ENCODE measurements around the gene KCNMA1.
A peak's percentile ranks its signal among the peaks of the same experiment; 100 is the strongest.
"Not testable (repeated sequence)": the region's sequence is repeated elsewhere in the genome, so short reads cannot be mapped to it uniquely, and the experiment has no call there.

KCNMA1 gene

DNA sequence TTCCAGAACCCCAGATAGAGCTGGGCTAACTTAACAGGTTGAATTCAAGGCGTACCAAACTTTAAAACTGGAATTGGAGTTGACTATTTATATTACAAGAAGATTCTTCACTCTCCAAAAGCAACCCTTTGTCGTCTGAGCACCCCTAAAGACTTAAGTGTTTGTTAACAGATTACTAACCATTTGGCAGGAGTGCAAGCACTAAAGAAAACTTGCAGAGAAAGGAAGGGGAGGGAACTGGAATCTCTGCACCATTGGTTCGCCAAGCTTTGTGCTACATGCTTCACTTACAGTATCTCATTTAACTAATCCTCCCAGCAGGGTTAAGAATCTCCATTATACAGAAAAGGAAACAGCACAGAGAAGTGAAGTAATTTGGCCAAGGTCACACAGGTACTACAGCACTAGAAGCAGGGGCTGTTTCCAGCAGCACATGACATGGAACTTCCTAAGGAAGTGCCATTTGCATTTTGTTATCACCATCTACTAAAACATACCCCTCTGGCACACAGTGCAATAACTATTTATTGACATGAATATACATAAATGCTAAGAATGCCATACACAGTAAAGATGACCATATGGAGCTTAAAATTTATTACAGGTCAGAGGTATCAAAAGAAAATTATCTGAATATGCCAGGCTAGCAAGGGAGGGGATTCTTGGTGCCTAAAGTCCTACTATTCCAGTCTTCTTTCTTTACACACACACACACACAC, 201.2 kb downstream of the KCNMA1 start:
- no peak for DNase-seq

DNA sequence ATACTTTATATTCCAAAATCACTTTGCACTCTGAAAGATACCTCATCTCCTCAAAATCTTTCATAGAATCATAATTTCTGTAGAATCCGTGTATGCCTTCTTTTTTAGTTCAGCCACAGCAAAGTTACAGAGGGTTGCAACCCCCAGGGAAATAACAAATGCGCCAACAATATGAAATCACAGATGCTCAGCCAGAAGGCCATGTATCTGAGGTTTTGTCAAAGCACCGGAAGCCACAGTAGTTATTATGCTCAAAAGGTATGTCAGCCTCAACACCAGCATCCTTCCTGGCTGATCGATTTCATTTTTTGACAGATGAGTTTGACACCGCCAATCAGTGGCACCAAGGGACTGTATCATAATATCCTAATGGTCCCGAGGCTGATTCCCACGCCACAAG, 204.1 kb downstream of the KCNMA1 start:
- DNase-seq = no peak

DNA sequence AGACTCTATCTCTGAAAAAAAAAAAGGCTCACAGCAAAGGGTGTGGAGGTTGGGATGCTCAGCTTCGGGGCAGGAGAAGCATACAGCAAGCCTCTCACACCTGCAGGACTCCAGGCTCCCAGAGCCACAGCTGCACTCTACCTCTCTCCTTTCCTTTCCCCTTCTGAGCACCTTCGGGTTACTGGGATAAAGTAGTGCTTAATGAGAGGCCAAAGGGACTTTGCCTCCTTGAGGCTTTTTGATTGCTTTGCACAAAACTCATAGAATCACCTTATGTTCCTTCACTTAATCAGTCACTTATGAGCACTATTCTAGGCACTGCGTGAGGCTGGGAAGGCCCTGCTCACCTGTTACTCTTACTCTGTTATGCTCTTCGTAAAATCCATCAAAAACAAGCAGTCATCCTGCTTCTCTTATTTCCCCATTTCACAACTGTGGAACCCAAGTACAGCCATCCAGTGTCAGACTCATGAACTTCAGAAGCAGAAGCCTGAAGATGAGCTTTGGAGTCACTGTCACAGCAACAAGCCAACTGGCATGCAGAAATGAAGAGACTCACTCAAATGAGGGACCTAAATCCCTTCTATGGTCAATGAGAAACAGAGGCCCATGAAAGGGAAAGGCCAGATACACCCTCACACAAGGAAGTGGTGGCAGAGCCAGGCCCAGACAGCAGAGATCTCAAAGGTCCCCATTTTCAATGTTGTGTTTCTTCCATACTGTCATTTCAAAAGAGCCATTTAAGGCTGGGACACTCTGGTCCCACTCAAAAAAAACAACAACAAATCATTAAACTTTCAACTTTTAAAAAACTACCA, 205.4 kb downstream of the KCNMA1 start:
- DNase-seq = no peak

DNA sequence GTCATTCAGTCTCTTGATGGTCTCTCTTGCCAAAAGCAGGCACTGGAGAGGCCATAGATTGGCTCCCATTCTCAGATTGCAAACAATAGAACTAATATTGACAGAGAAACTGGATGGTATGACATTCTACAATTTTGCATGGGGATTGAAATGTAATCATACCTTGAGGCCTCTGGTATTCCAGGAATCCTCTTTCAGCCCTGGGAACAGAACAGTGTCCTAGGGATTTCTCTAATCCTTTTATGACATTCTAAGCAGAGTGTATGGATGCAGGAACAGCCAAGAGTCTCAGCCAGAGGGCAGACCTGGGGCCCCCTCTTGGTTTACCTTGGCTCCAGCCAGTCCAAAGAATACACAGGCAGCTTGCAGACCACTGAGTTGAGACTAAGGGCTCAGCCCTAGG, 206.4 kb downstream of the KCNMA1 start:
- peak; percentile 32 for DNase-seq

DNA sequence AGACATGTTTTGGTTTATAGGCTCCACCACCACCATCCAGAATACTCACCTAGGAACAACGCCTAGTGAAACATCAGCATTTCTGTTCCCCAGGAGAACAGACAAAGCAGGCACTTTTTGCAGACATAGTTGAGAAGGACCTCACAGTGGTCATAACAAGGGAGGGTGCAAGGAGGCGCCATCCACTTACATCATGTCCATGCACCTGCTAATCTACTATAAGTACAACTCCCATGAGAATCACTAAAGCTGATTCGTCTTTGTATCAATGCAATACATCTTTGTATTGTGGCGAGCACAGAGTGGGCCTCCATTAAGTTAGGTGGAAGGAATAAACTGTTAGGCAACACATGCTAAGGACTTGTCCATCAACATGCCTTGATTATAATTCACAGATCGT, 207.1 kb downstream of the KCNMA1 start:
- DNase-seq = no peak

DNA sequence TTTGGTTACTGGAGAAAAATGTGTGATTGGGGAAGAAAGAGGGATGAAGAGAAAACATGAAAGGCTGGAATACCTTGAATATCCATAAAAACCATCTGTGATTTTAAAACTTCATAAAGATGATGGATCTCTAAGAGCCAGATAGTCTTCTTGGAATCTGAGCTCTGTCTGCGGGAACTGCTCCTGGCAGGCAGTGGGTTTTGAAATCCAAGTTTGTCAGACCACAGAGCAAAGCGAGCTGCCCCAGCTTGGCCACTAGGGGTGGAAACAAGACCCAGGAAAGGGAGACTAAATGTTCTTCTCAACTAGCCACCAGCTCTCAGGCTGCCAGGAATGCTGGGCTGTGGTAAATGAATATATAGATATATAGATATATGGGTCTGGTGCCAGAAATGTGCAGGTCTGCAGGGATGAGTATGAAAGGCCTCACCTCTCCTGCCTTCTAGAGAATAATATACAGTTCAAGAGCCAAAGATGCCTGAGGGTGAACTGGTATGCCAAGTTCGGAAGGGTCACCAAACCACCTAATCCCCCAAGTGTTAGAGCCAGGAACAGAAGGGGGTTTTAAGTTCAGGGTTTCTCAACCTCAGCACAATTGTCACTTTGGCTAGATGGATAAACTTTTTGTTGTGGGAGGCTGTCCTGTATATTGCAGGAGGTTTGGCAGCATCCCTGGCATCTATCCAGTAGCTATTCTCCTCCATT, 208.8 kb downstream of the KCNMA1 start:
- no peak for DNase-seq

DNA sequence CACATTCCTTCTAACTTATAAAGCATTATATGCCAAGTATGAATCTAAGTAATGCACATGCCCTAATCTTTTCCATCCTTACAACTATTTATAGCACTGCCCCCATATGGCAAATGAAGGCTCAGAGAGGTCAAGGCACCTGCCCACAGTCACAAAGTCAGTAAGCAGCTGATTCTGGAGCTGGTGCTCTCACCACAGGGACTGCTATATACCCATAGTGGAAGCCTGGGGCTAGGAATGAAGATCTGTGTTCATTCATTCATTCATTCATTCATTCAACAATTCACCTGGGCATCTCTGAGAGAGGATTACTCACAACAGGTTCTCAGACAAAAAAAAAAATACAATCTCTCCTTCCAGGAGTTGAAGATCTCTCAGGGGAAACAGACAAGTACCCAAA, 213.4 kb downstream of the KCNMA1 start:
- DNase-seq = no peak

DNA sequence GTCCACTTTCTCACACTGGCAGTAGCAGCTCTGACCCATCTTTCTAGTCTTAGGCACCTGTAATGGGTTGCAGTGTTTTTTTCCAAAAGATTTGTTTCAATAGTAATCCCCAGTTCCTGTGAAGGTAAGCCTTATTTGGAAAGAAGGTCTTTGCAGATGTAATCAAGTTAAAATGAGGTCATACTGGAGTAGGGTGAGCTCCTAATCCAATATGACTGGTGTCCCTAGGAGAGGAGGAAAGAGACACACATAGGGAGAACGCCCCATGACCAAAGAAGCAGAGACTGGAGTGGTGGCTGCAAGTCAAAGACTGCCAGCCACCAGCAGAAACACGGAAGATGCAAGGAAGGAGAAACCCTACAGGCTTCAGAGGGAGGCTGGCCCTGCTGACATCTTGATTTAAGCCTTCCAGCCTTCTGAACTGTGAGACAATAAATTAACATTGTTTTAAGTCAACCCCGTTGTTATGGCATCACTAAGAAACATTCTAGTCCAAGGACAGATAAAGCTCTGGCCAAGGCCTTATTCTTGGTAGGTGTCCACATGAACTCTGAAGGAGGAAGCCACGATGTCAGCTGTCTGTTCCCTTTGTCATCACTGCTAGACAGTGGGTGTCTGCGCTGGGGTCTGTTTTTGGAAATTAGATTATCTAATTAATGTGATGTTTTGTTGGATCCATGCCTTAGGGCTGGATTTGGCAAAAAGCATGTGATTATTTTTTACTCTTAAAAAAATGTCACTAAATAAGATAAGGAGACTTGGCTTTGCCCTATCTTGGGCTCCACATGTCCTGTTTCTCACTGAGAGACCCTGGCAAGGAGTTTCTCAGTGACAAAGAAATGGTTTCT, 214.9 kb downstream of the KCNMA1 start:
- no peak for DNase-seq

DNA sequence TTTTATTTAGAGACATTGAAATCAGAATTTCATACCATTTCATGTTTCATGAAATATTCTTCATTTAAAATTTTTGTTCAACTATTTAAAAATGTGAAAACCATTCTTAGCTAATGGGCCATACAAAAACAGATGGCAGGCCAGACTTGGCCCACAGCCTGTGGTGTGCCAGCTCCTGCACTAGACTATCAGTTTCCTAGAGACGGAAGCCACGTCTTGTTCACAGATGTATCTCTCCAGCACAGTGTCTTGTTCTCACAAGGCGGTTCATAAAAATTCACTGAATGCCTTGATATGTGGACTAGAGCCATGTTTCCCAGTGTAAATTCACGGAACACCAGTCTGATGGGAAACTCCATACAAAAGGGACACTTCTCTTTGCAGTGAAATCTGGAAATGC, 216.0 kb downstream of the KCNMA1 start:
- DNase-seq = no peak

DNA sequence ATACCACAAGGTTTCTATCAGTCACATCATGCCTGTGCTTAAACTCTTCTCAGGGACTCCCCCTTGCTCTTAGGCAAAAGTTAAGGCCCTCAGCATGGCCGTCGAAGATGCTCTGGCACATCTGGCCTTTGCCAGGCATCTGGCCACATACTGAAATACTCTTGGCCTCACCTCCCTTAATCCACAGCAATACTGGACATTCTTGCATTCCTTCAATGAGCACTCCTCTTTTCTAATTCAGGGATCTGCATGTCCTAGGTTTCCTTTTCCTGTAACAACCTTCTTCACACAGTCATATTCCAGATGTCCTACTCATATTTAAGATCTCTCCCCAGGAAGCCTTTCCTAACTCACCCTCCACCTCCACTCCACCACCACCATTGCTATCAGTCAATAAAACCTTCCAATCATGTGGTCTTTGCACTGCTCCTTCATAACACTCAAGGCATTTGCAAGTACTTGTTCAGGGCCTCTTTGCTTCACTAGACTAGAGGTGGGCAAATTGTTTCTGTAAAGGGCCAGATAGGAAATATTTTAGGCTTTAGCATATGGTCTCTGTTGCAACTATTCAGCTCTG, 216.6 kb downstream of the KCNMA1 start:
- DNase-seq = no peak

DNA sequence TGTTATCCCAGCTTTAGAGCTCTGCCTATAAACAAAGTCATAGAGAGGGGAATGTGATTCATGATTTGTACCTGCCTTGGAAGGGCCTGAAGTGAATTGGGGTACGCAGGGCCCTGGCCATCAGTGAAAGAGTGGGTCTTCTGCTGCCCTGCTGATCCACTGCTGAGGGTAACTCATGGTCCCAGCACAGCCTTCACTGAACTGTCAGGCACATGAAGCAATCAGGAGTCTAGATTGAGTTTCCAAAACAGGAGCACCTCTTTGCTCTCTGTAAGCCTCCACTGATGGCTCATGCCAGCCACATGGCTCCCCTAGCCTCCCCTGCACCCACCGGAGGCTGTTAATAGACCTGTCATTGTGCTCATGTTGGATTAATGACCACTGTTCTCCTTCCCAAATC, 217.6 kb downstream of the KCNMA1 start:
- no peak for DNase-seq

DNA sequence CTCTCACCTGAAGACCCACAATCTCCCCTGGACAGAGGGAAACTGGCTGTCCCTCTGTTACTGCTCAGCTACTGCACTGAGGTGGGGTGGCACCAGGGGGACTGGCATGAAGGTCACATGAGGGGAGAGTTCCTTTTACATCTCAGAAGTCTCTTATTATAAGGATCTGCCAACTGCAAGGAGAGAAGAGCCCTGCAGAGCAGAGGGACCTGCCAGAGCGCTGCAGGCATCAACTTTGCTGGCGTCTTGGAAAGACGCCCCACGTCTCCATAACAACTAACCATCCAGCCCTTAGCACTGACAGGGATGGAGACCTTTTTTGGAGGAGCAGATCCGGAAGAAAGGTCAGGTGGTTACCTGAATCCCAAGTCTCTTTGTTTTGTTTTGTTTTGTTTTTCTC, 218.6 kb downstream of the KCNMA1 start:
- DNase-seq = no peak

DNA sequence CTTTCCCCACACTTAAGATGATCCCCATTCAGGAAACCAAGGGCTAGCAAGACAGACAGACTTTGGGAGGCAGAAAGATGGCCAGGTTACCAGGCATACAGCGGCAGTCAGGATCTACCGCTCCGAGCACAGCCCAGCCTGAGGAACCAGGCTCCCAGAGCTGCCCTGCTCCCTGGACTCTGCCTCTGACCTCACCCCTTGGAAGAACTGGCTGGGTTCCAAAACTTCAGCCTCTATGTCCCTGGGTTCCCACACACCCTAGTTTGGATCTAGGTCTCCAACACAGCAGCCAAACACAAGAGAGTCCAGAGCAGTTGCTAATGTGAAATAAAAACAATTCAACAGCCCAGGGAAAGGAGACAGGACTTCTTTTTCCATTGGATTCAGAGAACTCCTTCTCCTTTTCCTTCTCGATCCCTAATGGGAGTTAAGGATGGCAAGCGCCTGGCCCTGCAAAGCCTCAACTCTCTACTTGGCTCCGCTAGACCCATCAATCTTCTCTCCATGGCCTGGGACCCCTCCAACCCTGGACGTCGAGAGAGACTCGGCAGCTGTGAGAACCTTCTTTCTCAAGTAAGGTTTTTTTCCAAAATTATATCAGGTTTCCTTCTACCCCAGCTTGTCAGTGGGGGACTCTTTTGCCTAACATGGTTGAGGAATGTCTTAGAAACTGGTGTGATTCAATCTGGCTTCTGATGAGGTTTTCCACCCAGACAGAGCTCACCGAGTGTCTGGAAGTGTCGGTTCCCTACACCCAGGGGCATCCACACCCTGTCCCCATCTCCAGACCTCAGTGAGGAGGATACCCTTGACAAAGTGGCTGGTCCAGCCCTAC, 219.6 kb downstream of the KCNMA1 start:
- DNase-seq = no peak

DNA sequence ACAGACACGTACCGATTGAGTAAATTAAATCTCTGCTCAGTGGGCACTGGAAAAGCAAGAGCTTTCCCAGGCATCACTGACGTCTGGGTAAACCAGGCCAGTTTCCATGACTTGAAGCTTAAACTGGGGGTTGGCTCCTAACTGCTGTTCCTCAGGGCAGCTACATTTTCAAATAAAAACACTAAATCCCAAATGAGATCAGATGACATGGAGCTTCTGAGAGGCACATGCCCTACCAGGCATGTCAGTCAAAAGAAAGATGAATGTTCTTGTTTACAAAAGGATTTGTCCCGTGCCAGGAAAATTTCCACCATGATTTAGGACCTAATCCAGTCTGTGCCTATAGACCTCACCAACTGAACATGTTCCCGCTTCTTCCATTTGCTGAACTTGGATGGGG, 220.2 kb downstream of the KCNMA1 start:
- no peak for DNase-seq

DNA sequence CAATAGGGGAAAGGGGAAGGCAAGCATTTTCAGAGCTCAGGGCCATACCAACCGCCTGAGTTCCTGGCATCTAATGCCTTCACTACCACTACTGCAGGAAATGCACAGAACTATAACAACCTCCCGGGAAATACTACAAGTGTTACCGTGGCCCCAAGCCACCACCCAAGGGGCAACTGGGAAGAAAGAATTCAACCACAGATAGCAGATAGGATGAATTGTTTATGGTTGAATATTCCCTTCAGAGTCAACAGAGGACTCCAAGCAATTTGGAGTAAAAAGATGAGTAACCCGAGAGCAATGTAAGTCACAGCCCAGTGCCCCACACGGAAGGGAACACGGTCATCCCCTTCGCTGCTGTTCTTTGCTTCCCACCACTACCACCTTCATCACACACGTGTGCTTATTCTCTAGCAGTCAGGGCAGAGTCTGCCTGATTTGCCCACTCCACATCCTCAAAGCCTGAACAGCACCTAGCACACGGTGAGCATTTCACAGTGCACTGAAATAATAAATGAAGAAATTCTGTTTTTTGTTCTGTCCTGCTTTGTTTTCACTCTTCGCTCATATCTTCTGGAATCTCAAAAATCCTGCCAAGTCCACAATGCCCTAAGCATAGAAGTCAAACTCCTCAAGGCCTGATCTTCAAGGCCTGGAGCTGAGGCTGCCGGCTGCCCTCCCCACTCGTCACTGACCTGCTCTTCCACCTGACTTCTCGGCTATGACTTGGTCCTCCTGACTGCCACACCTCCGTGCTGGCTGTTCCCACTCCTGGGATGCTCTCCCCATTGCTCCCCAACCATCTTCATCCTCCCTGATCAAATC, 221.1 kb downstream of the KCNMA1 start:
- DNase-seq = no peak

DNA sequence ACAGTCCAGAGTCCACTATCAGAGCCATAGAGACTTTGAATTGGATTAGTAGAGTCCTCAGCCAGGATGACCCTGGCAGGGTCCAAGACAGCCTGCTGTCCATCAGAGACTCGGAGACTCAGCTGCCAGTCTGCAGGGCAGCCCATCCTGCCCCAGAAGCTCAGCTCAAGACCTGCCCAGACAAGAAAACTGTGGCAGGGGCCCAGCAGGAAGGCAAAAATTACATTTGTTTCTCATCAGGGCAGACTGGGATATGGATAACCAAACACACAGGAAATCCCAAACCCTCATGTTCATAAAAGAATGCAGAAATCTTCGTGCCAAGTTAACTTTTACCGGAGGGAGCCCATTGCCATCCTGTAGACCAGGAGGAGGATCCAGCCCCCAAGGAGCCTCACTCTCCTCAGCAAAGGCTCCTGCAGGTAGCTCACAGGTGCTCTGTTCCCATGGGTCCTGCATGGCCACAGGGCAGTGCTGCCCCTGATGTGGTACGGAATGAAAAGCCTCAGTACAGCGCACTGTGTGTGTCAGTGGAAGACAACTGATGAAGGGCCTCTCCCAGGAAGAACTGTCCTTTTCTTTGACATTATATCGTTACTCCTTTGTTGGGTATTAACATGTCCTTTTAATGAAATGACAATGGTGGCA, 222.2 kb downstream of the KCNMA1 start:
- no peak for DNase-seq

DNA sequence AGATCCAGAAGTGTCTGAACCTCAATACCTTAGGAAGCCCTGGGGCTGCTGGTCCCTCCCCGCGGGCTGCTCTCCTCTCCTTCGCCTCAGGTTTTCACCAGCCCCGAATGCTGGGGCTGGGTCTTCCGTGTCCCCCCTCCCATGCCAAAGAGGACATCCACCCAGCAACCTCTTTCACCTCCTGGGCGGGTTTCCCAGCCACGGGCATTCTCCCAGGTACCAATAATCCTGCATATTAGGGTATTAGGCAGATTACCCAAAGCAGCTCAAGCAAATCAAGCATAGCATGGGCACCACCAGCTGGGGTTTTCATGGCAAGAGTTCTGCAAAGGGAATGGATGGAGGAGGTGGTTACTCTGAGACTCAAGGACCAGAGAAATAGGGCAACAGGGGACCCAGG, 224.4 kb downstream of the KCNMA1 start:
- DNase-seq = no peak

DNA sequence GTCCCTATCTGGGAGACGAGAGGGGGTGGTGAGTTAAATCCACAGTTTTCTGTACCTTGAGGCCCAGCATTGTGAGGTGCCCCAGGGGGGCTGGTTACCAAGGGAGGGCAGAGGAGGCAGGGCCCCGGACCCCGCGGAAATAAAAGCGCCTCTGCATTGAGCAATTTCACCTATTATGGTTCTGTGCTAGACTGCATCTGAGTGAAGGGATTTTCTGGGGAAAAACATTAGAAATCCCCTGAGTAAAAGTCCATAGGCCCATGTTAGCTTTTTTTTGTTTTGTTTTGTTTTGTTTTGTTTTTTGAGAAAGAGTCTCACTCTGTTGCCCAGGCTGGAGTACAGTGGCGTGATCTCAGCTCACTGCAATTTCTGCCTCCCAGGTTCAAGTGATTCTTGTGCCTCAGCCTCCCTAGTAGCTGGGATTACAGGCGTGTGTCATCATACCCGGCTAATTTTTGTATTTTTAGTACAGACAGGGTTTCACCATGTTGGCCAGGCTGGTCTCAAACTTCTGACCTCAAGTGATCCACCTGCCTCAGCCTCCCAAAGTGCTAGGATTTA, 225.0 kb downstream of the KCNMA1 start:
- not testable (repeated sequence) for DNase-seq

DNA sequence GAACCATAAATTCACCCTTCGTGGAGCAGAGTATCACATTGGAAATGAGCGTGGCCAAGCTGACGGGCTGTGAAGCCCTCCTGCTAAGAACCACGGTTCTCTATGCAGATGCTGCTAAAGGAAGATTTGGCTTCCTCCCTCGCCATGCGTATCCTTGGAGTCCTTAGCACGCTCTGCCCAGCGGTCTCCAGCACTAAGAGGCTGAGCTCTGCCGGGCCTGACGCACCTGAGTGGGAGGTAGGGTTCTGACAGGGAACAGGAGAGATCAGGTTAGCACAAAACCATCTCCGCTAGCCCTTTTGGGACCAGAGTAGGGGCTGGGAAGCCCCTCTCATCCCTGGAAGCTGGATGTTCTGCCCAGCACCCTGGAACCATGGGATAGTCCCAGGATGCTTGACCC, 225.8 kb downstream of the KCNMA1 start:
- no peak for DNase-seq

DNA sequence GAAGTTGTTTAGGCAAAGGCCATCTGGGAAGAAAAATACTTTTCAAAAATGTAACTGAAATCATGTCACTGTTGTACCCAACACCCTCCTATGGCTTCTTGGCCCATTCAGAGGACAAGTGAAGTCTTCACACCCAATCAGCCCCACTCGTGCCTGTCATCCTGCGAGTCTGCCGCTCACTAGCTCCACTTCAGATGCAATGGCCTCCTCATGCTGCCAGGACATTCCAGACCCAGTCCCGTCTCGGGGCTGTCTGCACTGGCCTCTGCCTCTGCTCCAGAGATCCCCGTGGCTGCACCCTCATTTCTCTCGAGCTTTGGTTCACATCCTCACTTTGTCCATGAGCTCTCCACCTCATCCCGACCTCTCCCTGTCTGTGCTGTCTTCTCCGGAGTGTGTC, 227.1 kb downstream of the KCNMA1 start:
- no peak for DNase-seq

Data from NCI-H2029 treated with DMSO at 0.1 percent for 48 hours (cell line).